H1 (cell line): ENCODE results near the gene ZNF606. TPM values are rescaled to one million over a fixed set of nuclear protein-coding genes. Genes with fewer than 3 reads are reported as not detected.

Experiments
- CTCF ChIA-PET: fragments of 300-600 bp; sonication (Branson Sonifier 250); formaldehyde crosslinking; loops from one replicate; lab custom pipeline; 2021; ENCODE audit not compliant: partially characterized antibody; lab: Charles Lee
- POLR2A ChIA-PET: fragments of 300-600 bp; sonication (Branson Sonifier 250); formaldehyde crosslinking; loops from one replicate; lab custom pipeline; 2021; ENCODE audit warnings: inconsistent platforms; ENCODE audit not compliant: partially characterized antibody; lab: Charles Lee
- DNase-seq, 2 experiments: peaks; one replicate each; pipeline versions ENCODE4 v3.0.0 to v3.0.0-alpha.2; 2010 to 2022; ENCODE audit warnings: low spot score in 2 of 2, low read depth in 1 of 2, mixed read lengths in 1 of 2
- FAIRE-seq: peaks from 2 replicates; lab custom pipeline; 2011; peaks lifted over from hg19 to GRCh38; lab: Jason Lieb, UNC
- H2AFZ ChIP-seq: 2 replicates; pipeline ENCODE4 v1.8.1; 2012; ENCODE audit warnings: low read length, inconsistent platforms
- H2AK5ac ChIP-seq: 2 replicates; pipeline ENCODE4 v1.6.1; 2013; ENCODE audit warnings: low read depth, low read length
- H2BK120ac ChIP-seq: replicated peaks from 2 replicates; pipeline ENCODE3; 2013; ENCODE audit warnings: low read depth, low read length, inconsistent platforms
- H2BK12ac ChIP-seq: 2 replicates; pipeline ENCODE4 v1.6.1; 2013; ENCODE audit warnings: low read depth, low read length
- H2BK15ac ChIP-seq: 2 replicates; pipeline ENCODE4 v1.6.1; 2013; ENCODE audit warnings: low read length
- H2BK20ac ChIP-seq: 2 replicates; pipeline ENCODE4 v1.6.1; 2013; ENCODE audit warnings: low read length
- H2BK5ac ChIP-seq: 2 replicates; pipeline ENCODE4 v1.6.1; 2013; ENCODE audit warnings: low read depth, low read length
- H3K14ac ChIP-seq: 2 replicates; pipeline ENCODE4 v1.6.1; 2013; ENCODE audit warnings: inconsistent platforms; ENCODE audit not compliant: insufficient read length
- H3K18ac ChIP-seq: 2 replicates; pipeline ENCODE4 v1.6.1; 2013; ENCODE audit warnings: low read length; ENCODE audit errors: extremely low read depth
- H3K23ac ChIP-seq: 2 replicates; pipeline ENCODE4 v1.6.1; 2013; ENCODE audit warnings: inconsistent platforms; ENCODE audit not compliant: insufficient read length
- H3K23me2 ChIP-seq: 2 replicates; pipeline ENCODE4 v1.6.1; 2013; ENCODE audit warnings: low read depth, low read length
- H3K27ac ChIP-seq: 2 replicates; pipeline ENCODE4 v1.6.1; 2011; ENCODE audit warnings: low read depth, low read length, inconsistent platforms
- H3K27me3 ChIP-seq, 4 experiments: replicated peaks in 1 of 4; 1 replicate in 1 of 4; 2 replicates in 3 of 4; pipeline versions ENCODE4 v1.6.1 to v1.8.1; 2011 to 2013; ENCODE audit warnings: low read length in 3 of 4, mild to moderate bottlenecking in 3 of 4, inconsistent platforms in 2 of 4, mixed read lengths in 2 of 4, moderate library complexity in 1 of 4; ENCODE audit not compliant: control insufficient read depth in 3 of 4, insufficient read depth in 3 of 4; ENCODE audit errors: extremely low read depth in 1 of 4
- H3K36me3 ChIP-seq, 4 experiments: 2 replicates each; pipeline versions ENCODE4 v1.6.1 to v1.8.1; 2011 to 2013; ENCODE audit warnings: mild to moderate bottlenecking in 4 of 4, low read length in 3 of 4, moderate library complexity in 2 of 4, control low read depth in 1 of 4, inconsistent platforms in 1 of 4; ENCODE audit not compliant: insufficient read depth in 4 of 4, control insufficient read depth in 2 of 4
- H3K4ac ChIP-seq: replicated peaks from 2 replicates; pipeline ENCODE3; 2013; ENCODE audit warnings: low read length, low read depth, mixed read lengths, inconsistent platforms; ENCODE audit not compliant: insufficient read length
- H3K4me1 ChIP-seq, 4 experiments: replicated peaks in 1 of 4; 1 replicate in 1 of 4; 2 replicates in 3 of 4; pipeline versions ENCODE4 v1.6.1 to v1.8.1; 2011 to 2013; ENCODE audit warnings: low read length in 3 of 4, inconsistent platforms in 2 of 4, mixed read lengths in 1 of 4; ENCODE audit not compliant: insufficient read depth in 4 of 4, control insufficient read depth in 3 of 4
- H3K4me2 ChIP-seq, 2 experiments: 2 replicates each; pipeline versions ENCODE4 v1.6.1 to v1.8.1; 2011 to 2013; ENCODE audit warnings: low read depth in 2 of 2, low read length in 2 of 2, control low read depth in 1 of 2, inconsistent platforms in 1 of 2, mild to moderate bottlenecking in 1 of 2; ENCODE audit not compliant: insufficient read depth in 1 of 2
- H3K4me3 ChIP-seq, 4 experiments: fragments of 200-600, 300-600 bp in 1 of 4; sonication (generic), shearing (Covaris generic), sonication (Bioruptor Twin) in 1 of 4; 2 replicates each; pipeline versions ENCODE4 v1.5.1 to v1.8.1; 2011 to 2016; ENCODE audit warnings: low read length in 4 of 4, low read depth in 3 of 4, control low read depth in 2 of 4, inconsistent platforms in 2 of 4, mild to moderate bottlenecking in 2 of 4, mixed read lengths in 1 of 4, moderate library complexity in 1 of 4; ENCODE audit not compliant: insufficient read depth in 2 of 4; ENCODE audit errors: extremely low read depth in 1 of 4
- H3K56ac ChIP-seq: replicated peaks from 2 replicates; pipeline ENCODE3; 2013; ENCODE audit warnings: low read depth, mild to moderate bottlenecking, mixed read lengths, low read length, inconsistent platforms; ENCODE audit not compliant: insufficient read length
- H3K79me1 ChIP-seq: 2 replicates; pipeline ENCODE4 v1.6.1; 2013; ENCODE audit warnings: low read depth, low read length, control low read depth
- H3K79me2 ChIP-seq, 2 experiments: 2 replicates each; pipeline versions ENCODE4 v1.6.1 to v1.8.1; 2012 to 2013; ENCODE audit warnings: low read length in 2 of 2, mild to moderate bottlenecking in 2 of 2, inconsistent platforms in 1 of 2; ENCODE audit not compliant: insufficient read depth in 2 of 2, control insufficient read depth in 1 of 2
- H3K9ac ChIP-seq, 4 experiments: replicated peaks in 1 of 4; 1 replicate in 1 of 4; 2 replicates in 3 of 4; pipeline versions ENCODE4 v1.6.1 to v1.8.1; 2011 to 2013; ENCODE audit warnings: low read depth in 3 of 4, low read length in 3 of 4, control low read depth in 2 of 4, mild to moderate bottlenecking in 2 of 4, moderate library complexity in 2 of 4, inconsistent platforms in 1 of 4; ENCODE audit errors: extremely low read depth in 1 of 4
- H3K9me3 ChIP-seq, 2 experiments: 2 replicates each; pipeline versions ENCODE4 v1.6.1 to v1.8.1; 2012 to 2013; ENCODE audit warnings: mild to moderate bottlenecking in 2 of 2, moderate library complexity in 2 of 2, control low read depth in 1 of 2, inconsistent platforms in 1 of 2, low read depth in 1 of 2, low read length in 1 of 2, mixed read lengths in 1 of 2; ENCODE audit not compliant: insufficient read depth in 2 of 2
- H4K20me1 ChIP-seq, 2 experiments: replicated peaks in 1 of 2; 2 replicates each; pipeline versions ENCODE3 to v1.8.1; 2011 to 2013; ENCODE audit warnings: inconsistent platforms in 2 of 2, low read length in 2 of 2, mild to moderate bottlenecking in 1 of 2; ENCODE audit not compliant: insufficient read depth in 2 of 2, control insufficient read depth in 1 of 2
- H4K5ac ChIP-seq: 2 replicates; pipeline ENCODE4 v1.6.1; 2013; ENCODE audit warnings: low read length, low read depth, mixed read lengths, inconsistent platforms; ENCODE audit not compliant: insufficient read length
- H4K8ac ChIP-seq: 2 replicates; pipeline ENCODE4 v1.8.0; 2013; ENCODE audit warnings: mild to moderate bottlenecking, moderate library complexity, low read length, inconsistent platforms; ENCODE audit not compliant: insufficient read depth; ENCODE audit errors: extremely low read depth
- H4K91ac ChIP-seq: replicated peaks from 2 replicates; pipeline ENCODE3; 2013; ENCODE audit warnings: low read length, mixed read lengths, inconsistent platforms; ENCODE audit not compliant: insufficient read length
- ATF3 ChIP-seq: IDR thresholded peaks from 2 replicates; pipeline ENCODE4 v1.6.1; 2011; ENCODE audit warnings: low read depth, mild to moderate bottlenecking, low read length; ENCODE audit not compliant: insufficient read depth
- CHD2 ChIP-seq: IDR thresholded peaks from 2 replicates; pipeline ENCODE4 v1.6.1; 2012; ENCODE audit warnings: low read length, improper control_type of control experiment
- EGR1 ChIP-seq: IDR thresholded peaks from 2 replicates; pipeline ENCODE4 v1.6.1; 2011; ENCODE audit warnings: low read depth, low read length, borderline replicate concordance
- MAFK ChIP-seq: IDR thresholded peaks from 2 replicates; pipeline ENCODE4 v1.6.1; 2012; ENCODE audit warnings: low read depth, mild to moderate bottlenecking, improper control_type of control experiment, low read length
- NANOG ChIP-seq: IDR thresholded peaks from 2 replicates; pipeline ENCODE4 v1.6.1; 2011; ENCODE audit warnings: low read length, low read depth, mild to moderate bottlenecking, inconsistent platforms; ENCODE audit not compliant: insufficient read depth, poor library complexity, severe bottlenecking
- POLR2A ChIP-seq, 2 experiments: IDR thresholded peaks; 1 replicate in 1 of 2; 2 replicates in 1 of 2; pipeline ENCODE4 v1.6.1; 2011; ENCODE audit warnings: low read depth in 2 of 2, low read length in 2 of 2, mild to moderate bottlenecking in 2 of 2; ENCODE audit errors: control extremely low read depth in 1 of 2
- POU5F1 ChIP-seq: IDR thresholded peaks from 2 replicates; pipeline ENCODE4 v1.6.1; 2011; ENCODE audit warnings: low read depth, mild to moderate bottlenecking, low read length, moderate library complexity
- RBBP5 ChIP-seq: IDR thresholded peaks from 2 replicates; pipeline ENCODE4 v1.7.1; 2012; ENCODE audit warnings: low read depth, mild to moderate bottlenecking, inconsistent platforms, low read length, moderate library complexity, borderline replicate concordance
- RXRA ChIP-seq: IDR thresholded peaks from 2 replicates; pipeline ENCODE4 v1.6.1; 2011; ENCODE audit warnings: low read depth, mild to moderate bottlenecking, low read length, moderate library complexity; ENCODE audit not compliant: insufficient read depth
- SIRT6 ChIP-seq: IDR thresholded peaks from one replicate; pipeline ENCODE4 v1.7.1; 2012; ENCODE audit warnings: low read length, inconsistent platforms
- SP4 ChIP-seq: IDR thresholded peaks from 2 replicates; pipeline ENCODE4 v1.6.1; 2012; ENCODE audit warnings: low read length, inconsistent platforms
- SRF ChIP-seq: IDR thresholded peaks from 2 replicates; pipeline ENCODE4 v1.6.1; 2011; ENCODE audit warnings: mild to moderate bottlenecking, low read depth, low read length, moderate library complexity
- TAF7 ChIP-seq: optimal IDR thresholded peaks from 2 replicates; pipeline ENCODE3; 2011; ENCODE audit warnings: low read depth, mild to moderate bottlenecking, inconsistent platforms, low read length, moderate library complexity, borderline replicate concordance
- WGBS, 2 experiments: shearing (Covaris generic) in 1 of 2; methylation state at CpG; one replicate each; pipeline versions ENCODE4 v1.1.6 to v1.1.7; 2013 to 2015; ENCODE audit warnings: low lambda C conversion rate in 2 of 2, mixed read lengths in 2 of 2, inconsistent platforms in 1 of 2, low coverage in 1 of 2, missing lambda C conversion rate in 1 of 2; ENCODE audit not compliant: insufficient replicate concordance in 2 of 2, insufficient coverage in 1 of 2, insufficient read length in 1 of 2; ENCODE audit errors: extremely low coverage in 1 of 2, missing lambda C conversion rate in 1 of 2; 5-methylcytosine and 5-hydroxymethylcytosine counted together
- polyA plus RNA-seq, 7 experiments: library from polyadenylated mRNA; depleted of rRNA in 3 of 7; stranded (reverse) in 5 of 7; unstranded in 2 of 7; fragments of >200 nt in 5 of 7; fragments of 200-250 nt in 2 of 7; gene quantifications; 1 replicate in 5 of 7; 2 replicates in 1 of 7; 4 replicates in 1 of 7; pipeline versions ENCODE4 v1.2.1 to v1.2.3, GENCODE V29; 2011 to 2013; ENCODE audit warnings: missing spikeins in 2 of 7, mixed read lengths in 2 of 7
- total RNA-seq: library from RNA; stranded (reverse); fragmentation: NEBNext Ultra II Directional; extraction: Animal tissue kit (Norgen Biotek cat#: 25700); gene quantifications from 2 replicates; pipeline ENCODE4 v1.2.1, GENCODE V29; 2021

Gene ZNF606
- total and polyA plus RNA-seq, 2 of the 8 experiments (the other 6 are each of a cell fraction or from before 2014, with no cell fraction given), result 5.2 to 19.3 TPM

- no peaks in the 10 kb centered on the region for H3K23me2 ChIP-seq
- H3K36me3 ChIP-seq, result no peaks in the 10 kb centered on the region
- H2BK20ac ChIP-seq, result no peak overlapping the region
- no peak overlapping the region for H2AK5ac ChIP-seq
- H3K4me3 ChIP-seq, result no peak overlapping the region
- H2AFZ ChIP-seq, result 0 out of 2 replicates have a peak overlapping the region, but pooled peaks have one; percentile 36
- H3K14ac ChIP-seq, result no peak overlapping the region
- peak overlapping the region; percentile 55 for H4K5ac ChIP-seq
- no peaks in the 10 kb centered on the region for H3K79me2 ChIP-seq
- no peaks in the 10 kb centered on the region; a peak in 3 of 7 replicates for H3K27me3 ChIP-seq
- H4K8ac ChIP-seq, result peak overlapping the region; percentile 89; the same call in 1 of the 2 replicates
- H2BK12ac ChIP-seq, result no peak overlapping the region
- H3K56ac ChIP-seq, result no peak overlapping the region
- H3K18ac ChIP-seq, result no peak overlapping the region
- POLR2A ChIA-PET, result interaction anchor here (0.8 to 3.4 kb wide), 12 partner anchors 12 to 161 kb away, joined by 3 to 18 read pairs (median 6); partner anchors contain the start of genes ZNF418 and ZNF606
- H2BK120ac ChIP-seq, result no peak overlapping the region
- no peak overlapping the region for H3K23ac ChIP-seq
- no peaks in the 10 kb centered on the region for H4K20me1 ChIP-seq
- H3K4me1 ChIP-seq, result no peaks in the 10 kb centered on the region
- TF ChIP-seq SIRT6 (no peak), CHD2 (no peak), NANOG (no peak), SRF (no peak), TAF7 (no peak), RBBP5 (no peak), POLR2A (IDR thresholded peaks at IDR 0.05; ENCODE audit: control extremely low read depth in 1 of 2, low read depth in 2 of 2, low read length in 2 of 2) (no peak), SP4 (no peak), RXRA (no peak), ATF3 (no peak), EGR1 (no peak), POU5F1 (no peak), MAFK (no peak)
- TF ChIP-seq, all 59 proteins: peak for 0
- H3K4ac ChIP-seq, result no peak overlapping the region
- peak overlapping the region; percentile 74 for H4K91ac ChIP-seq
- DNase-seq (no peak), FAIRE-seq (no peak)
- WGBS, 2 experiments, result 81% methylated on average over 4 of the region's 4 CpGs; no CpG with 5 or more reads in 1 of the 2 experiments
- peaks cover 11 to 31% of the 10 kb centered on the region in 2 experiments; a peak in 3 of 4 replicates for H3K9me3 ChIP-seq
- CTCF ChIA-PET, result interaction anchor here (0.5 to 4.0 kb wide), 26 partner anchors 8 to 161 kb away, joined by 3 to 34 read pairs (median 3); partner anchors contain the start of gene ZNF135
- no peak overlapping the region; the same call in 1 of the 2 replicates for H2BK5ac ChIP-seq
- H3K9ac ChIP-seq, result no peak overlapping the region
- no peak overlapping the region for H3K27ac ChIP-seq
- no peaks in the 10 kb centered on the region for H3K79me1 ChIP-seq
- H2BK15ac ChIP-seq, result no peak overlapping the region
- no peak overlapping the region for H3K4me2 ChIP-seq
Measured at GRCh38 chr19:58022283-58022660, 19.7 kb upstream of the ZNF606 start.
